K562 (cell line): ENCODE data around the gene OSGEP. TPM values are rescaled to one million over a fixed set of nuclear protein-coding genes. Genes with fewer than 3 reads are reported as not detected.

Experiments used
- ATAC-seq: fragments of 200-7000 bp; cut with Tn5 transposase; 3 replicates; pipeline ENCODE4 v1.9.1; 2020; ENCODE audit warnings: moderate library complexity
- BruUV-seq: library from RNA; stranded (reverse); fragments of 400-500 nt; replicated peaks from 2 replicates; lab custom pipeline; 2021; lab: Mats Ljungman, UMichigan
- CTCF ChIA-PET: fragments of 300-600 bp; formaldehyde crosslinking; extraction: SDS; loops from one replicate; lab custom pipeline; 2021; ENCODE audit warnings: low intra/inter-chr PET ratio; lab: Yijun Ruan, JAX
- POLR2A ChIA-PET: fragments of 300-600, 350-650 bp; sonication (Branson Sonifier 250); formaldehyde crosslinking; extraction: SDS; loops from one replicate; lab custom pipeline; 2021; ENCODE audit warnings: antibody characterized with exemption, inconsistent platforms; lab: Yijun Ruan, JAX
- DNase-seq, 4 experiments: peaks; one replicate each; pipeline versions ENCODE4 v3.0.0 to v3.0.0-alpha.2; 2011 to 2018; ENCODE audit warnings: low spot score in 3 of 4, mixed read lengths in 3 of 4; ENCODE audit errors: extremely low read depth in 1 of 4
- FAIRE-seq: peaks from 2 replicates; lab custom pipeline; 2011; peaks lifted over from hg19 to GRCh38; lab: Jason Lieb, UNC
- H2AFZ ChIP-seq: 2 replicates; pipeline ENCODE4 v1.6.0; 2011; ENCODE audit warnings: low read depth, low read length, control low read depth, inconsistent platforms
- H3K27ac ChIP-seq: fragments of 200-600 bp; 3 replicates; pipeline ENCODE4 v1.8.0; 2011; ENCODE audit warnings: low read depth, mild to moderate bottlenecking, control low read depth, inconsistent platforms, low read length, moderate library complexity, mixed read lengths; ENCODE audit errors: extremely low read depth
- H3K27me3 ChIP-seq, 2 experiments: fragments of 300-600 bp in 1 of 2; 2 replicates in 1 of 2; 3 replicates in 1 of 2; pipeline versions ENCODE4 v1.6.0 to v1.8.0; 2011; ENCODE audit warnings: inconsistent platforms in 2 of 2, low read length in 2 of 2, mild to moderate bottlenecking in 1 of 2, mixed read lengths in 1 of 2, moderate library complexity in 1 of 2; ENCODE audit not compliant: control insufficient read depth in 2 of 2, insufficient read depth in 2 of 2
- H3K36me3 ChIP-seq: fragments of 300-600 bp; 3 replicates; pipeline ENCODE4 v1.8.0; 2011; ENCODE audit warnings: mild to moderate bottlenecking, low read length, inconsistent platforms; ENCODE audit not compliant: control insufficient read depth, insufficient read depth
- H3K4me1 ChIP-seq, 2 experiments: fragments of 200-600 bp in 1 of 2; replicated peaks in 1 of 2; 2 replicates in 1 of 2; 3 replicates in 1 of 2; pipeline versions ENCODE4 v1.5.1 to v1.8.0; 2011; ENCODE audit warnings: inconsistent platforms in 2 of 2, low read length in 2 of 2, mild to moderate bottlenecking in 1 of 2, mixed read lengths in 1 of 2, moderate library complexity in 1 of 2; ENCODE audit not compliant: control insufficient read depth in 2 of 2, insufficient read depth in 2 of 2
- H3K4me2 ChIP-seq: 2 replicates; pipeline ENCODE4 v1.6.1; 2011; ENCODE audit warnings: low read length, control low read depth, inconsistent platforms, mixed read lengths; ENCODE audit not compliant: insufficient read depth
- H3K4me3 ChIP-seq: fragments of 200-600 bp; sonication (generic), shearing (Covaris generic); 2 replicates; pipeline ENCODE4 v1.5.1; 2016; ENCODE audit warnings: control low read depth, inconsistent platforms
- H3K79me2 ChIP-seq: fragments of 200-600 bp; 3 replicates; pipeline ENCODE4 v1.8.0; 2011; ENCODE audit warnings: low read length, inconsistent platforms; ENCODE audit not compliant: control insufficient read depth, insufficient read depth
- H3K9ac ChIP-seq, 2 experiments: 2 replicates each; pipeline versions ENCODE4 v1.6.0 to v1.6.1; 2011; ENCODE audit warnings: low read depth in 2 of 2, low read length in 2 of 2, control low read depth in 1 of 2, inconsistent platforms in 1 of 2, mild to moderate bottlenecking in 1 of 2, mixed read lengths in 1 of 2; ENCODE audit not compliant: insufficient read depth in 1 of 2
- H3K9me1 ChIP-seq: one replicate; pipeline ENCODE4 v1.6.0; 2011; ENCODE audit warnings: inconsistent platforms, mild to moderate bottlenecking, low read length, moderate library complexity; ENCODE audit not compliant: control insufficient read depth, insufficient read depth
- H3K9me3 ChIP-seq: replicated peaks from 2 replicates; pipeline ENCODE4 v1.5.1; 2011; ENCODE audit warnings: low read depth, low read length, inconsistent platforms; ENCODE audit not compliant: control insufficient read depth, insufficient read depth
- H4K20me1 ChIP-seq: replicated peaks from 2 replicates; pipeline ENCODE4 v1.6.1; 2011; ENCODE audit warnings: low read length, inconsistent platforms, mixed read lengths; ENCODE audit not compliant: control insufficient read depth, insufficient read depth
- KAT2B ChIP-seq: IDR thresholded peaks from one replicate; pipeline ENCODE4 v1.6.1; 2012; ENCODE audit warnings: low read depth, mild to moderate bottlenecking, control low read depth, inconsistent platforms, low read length, moderate library complexity
- POLR2B ChIP-seq: fragments of 450-650 bp; IDR thresholded peaks from 2 replicates; pipeline ENCODE4 v1.6.1; 2018; ENCODE audit warnings: low read depth; ENCODE audit not compliant: partially characterized antibody
- RAD21 ChIP-seq, 2 experiments: fragments of 250-450 bp in 1 of 2; fragments of 450-650 bp in 1 of 2; sonication (Bioruptor Pico) in 1 of 2; formaldehyde crosslinking in 1 of 2; IDR thresholded peaks in 1 of 2; conservative IDR thresholded peaks in 1 of 2; 2 replicates each; pipeline versions ENCODE4 v1.4.0 to v1.8.0; 2020 to 2022; ENCODE audit warnings: mild to moderate bottlenecking in 2 of 2, moderate library complexity in 1 of 2
- RFX5 ChIP-seq: IDR thresholded peaks from 2 replicates; pipeline ENCODE4 v1.6.1; 2011; ENCODE audit warnings: low read depth, mild to moderate bottlenecking, improper control_type of control experiment, low read length
- SETDB1 ChIP-seq: IDR thresholded peaks from one replicate; pipeline ENCODE4 v1.6.1; 2012; ENCODE audit warnings: low read length, control low read depth, inconsistent platforms
- SMAD3 ChIP-seq: fragments of 450-650 bp; formaldehyde crosslinking; conservative IDR thresholded peaks from 2 replicates; pipeline ENCODE4 v1.4.0; 2020; ENCODE audit warnings: mild to moderate bottlenecking
- STAG1 ChIP-seq: sonication (generic); formaldehyde crosslinking; IDR thresholded peaks from 2 replicates; pipeline ENCODE4 v1.5.0; 2020; ENCODE audit warnings: missing genetic modification reagents, borderline replicate concordance
- ZNF197 ChIP-seq: fragments of 200-800 bp; sonication (Bioruptor generic); IDR thresholded peaks from 2 replicates; pipeline ENCODE4 v1.6.1; 2016; ENCODE audit warnings: low read depth, missing genetic modification characterization, missing compliant biosample characterization
- ZNF24 ChIP-seq: fragments of 450-650 bp; IDR thresholded peaks from 2 replicates; pipeline ENCODE4 v1.6.1; 2016
- ZNF41 ChIP-seq: fragments of 250-450 bp; sonication (Bioruptor Pico); conservative IDR thresholded peaks from 2 replicates; pipeline ENCODE4 v1.4.0; 2020; ENCODE audit warnings: mild to moderate bottlenecking
- in situ Hi-C: fragments of 300-500 bp; cut with MboI; formaldehyde crosslinking; loops from 4 replicates; pipeline ENCODE4 v1.15.0; 2018; ENCODE audit warnings: inconsistent platforms, mixed read lengths
- intact Hi-C: fragments of 100-400 bp; cut with micrococcal nuclease; formaldehyde crosslinking; loops from 2 replicates; pipeline ENCODE4 v1.14.2; 2022
- polyA plus RNA-seq, 8 experiments: library from polyadenylated mRNA; depleted of rRNA in 4 of 8; stranded (reverse) in 5 of 8; unstranded in 3 of 8; fragments of >200 nt; fragmentation: Nextera tagmentation in 2 of 8; fragmentation: Illumina TruSeq in 1 of 8; extraction: Ambion mirVana in 2 of 8; extraction: Trizol in 1 of 8; gene quantifications; 2 replicates each; pipeline versions ENCODE4 v1.2.1 to v1.2.3, GENCODE V29; 2011 to 2014; ENCODE audit warnings: inconsistent platforms in 1 of 8, missing spikeins in 1 of 8
- total RNA-seq, 7 experiments: library from RNA; depleted of rRNA in 6 of 7; stranded (reverse); fragments of >200 nt in 6 of 7; fragmentation: Illumina TruSeq in 2 of 7; extraction: Trizol in 2 of 7; gene quantifications; 2 replicates each; pipeline versions ENCODE4 v1.2.1 to v1.2.3, GENCODE V29; 2011 to 2021; ENCODE audit warnings: low replicate concordance in 1 of 7
- TF ChIP-seq, protein P1 (sequence below), 3 experiments: IDR thresholded peaks in 2 of 3; conservative IDR thresholded peaks in 1 of 3; 2 replicates each; pipeline ENCODE4 v1.5.1; 2011 to 2012; ENCODE audit warnings: low read length in 3 of 3, mild to moderate bottlenecking in 3 of 3, control low read depth in 2 of 3, improper control_type of control experiment in 1 of 3, inconsistent platforms in 1 of 3, low read depth in 1 of 3, mixed read lengths in 1 of 3, moderate library complexity in 1 of 3; ENCODE audit not compliant: insufficient read depth in 2 of 3

Gene OSGEP
- total and polyA plus RNA-seq, 9 of the 15 experiments (the other 6 are each of a cell fraction or from before 2014, with no cell fraction given): 32.1 to 59.2 (median 44.1) TPM

DNA sequence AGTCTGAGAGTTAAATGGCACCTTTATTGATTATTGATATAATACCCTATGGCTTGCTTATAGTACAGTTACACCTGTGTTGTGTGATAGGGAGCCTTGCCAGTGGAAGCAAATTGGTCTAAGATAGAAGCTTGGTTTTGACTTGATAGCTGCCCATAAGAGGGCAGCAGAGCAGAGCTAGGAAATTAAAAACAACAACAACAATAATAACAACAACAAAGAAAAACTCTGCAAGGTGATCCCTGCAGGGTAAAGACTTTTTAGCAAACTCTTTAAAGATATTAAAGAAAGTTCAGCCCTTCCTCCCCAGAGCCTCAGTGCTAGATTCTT is 32.7 kb upstream of the OSGEP start:
- FAIRE-seq (no peak), ATAC-seq (no peak), DNase-seq (no peak)
- Histone ChIP-seq H3K4me2 (peak overlapping the region; percentile 63; the same call in 1 of the 2 replicates), H3K4me3 (no peak overlapping the region), H3K79me2 (no peaks in the 10 kb centered on the region), H3K27ac (no peak overlapping the region; the same call in 2 of the 3 replicates), H2AFZ (peak overlapping the region; percentile 74; the same call in 1 of the 2 replicates), H3K4me1 (peaks cover 19 to 55% of the 10 kb centered on the region in 2 experiments; a peak in 3 of 5 replicates), H3K9ac (no peak overlapping the region), H4K20me1 (no peaks in the 10 kb centered on the region), H3K9me3 (no peaks in the 10 kb centered on the region), H3K9me1 (no peaks in the 10 kb centered on the region), H3K27me3 (no peaks in the 10 kb centered on the region), H3K36me3 (no peaks in the 10 kb centered on the region)
- intact Hi-C loops: no loop called here
- in situ Hi-C loops: no loop called here
- ChIA-PET CTCF (no interaction called here), POLR2A (interaction anchor here (1.1 to 2.8 kb wide), 3 partner anchors 11 to 18 kb away, joined by 4 to 7 read pairs (median 5); no protein-coding TSS in a partner anchor)
- BruUV-seq: no TSS peak
- TF ChIP-seq, protein P1, sequence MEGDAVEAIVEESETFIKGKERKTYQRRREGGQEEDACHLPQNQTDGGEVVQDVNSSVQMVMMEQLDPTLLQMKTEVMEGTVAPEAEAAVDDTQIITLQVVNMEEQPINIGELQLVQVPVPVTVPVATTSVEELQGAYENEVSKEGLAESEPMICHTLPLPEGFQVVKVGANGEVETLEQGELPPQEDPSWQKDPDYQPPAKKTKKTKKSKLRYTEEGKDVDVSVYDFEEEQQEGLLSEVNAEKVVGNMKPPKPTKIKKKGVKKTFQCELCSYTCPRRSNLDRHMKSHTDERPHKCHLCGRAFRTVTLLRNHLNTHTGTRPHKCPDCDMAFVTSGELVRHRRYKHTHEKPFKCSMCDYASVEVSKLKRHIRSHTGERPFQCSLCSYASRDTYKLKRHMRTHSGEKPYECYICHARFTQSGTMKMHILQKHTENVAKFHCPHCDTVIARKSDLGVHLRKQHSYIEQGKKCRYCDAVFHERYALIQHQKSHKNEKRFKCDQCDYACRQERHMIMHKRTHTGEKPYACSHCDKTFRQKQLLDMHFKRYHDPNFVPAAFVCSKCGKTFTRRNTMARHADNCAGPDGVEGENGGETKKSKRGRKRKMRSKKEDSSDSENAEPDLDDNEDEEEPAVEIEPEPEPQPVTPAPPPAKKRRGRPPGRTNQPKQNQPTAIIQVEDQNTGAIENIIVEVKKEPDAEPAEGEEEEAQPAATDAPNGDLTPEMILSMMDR (IDR thresholded peaks at IDR 0.05 in 2 of 3, conservative IDR thresholded peaks at IDR 0.05 in 1 of 3; ENCODE audit: insufficient read depth in 2 of 3, low read depth in 1 of 3, low read length in 3 of 3): peak in 2 of 3 experiments; percentile 14 to 40; a peak in 2 of 6 replicates
- TF ChIP-seq RAD21 (CRISPR knock-in tag; conservative IDR thresholded peaks at IDR 0.05 in 1 of 2, IDR thresholded peaks at IDR 0.05 in 1 of 2) (peak in 1 of 2 experiments; percentile 18; a peak in 1 of 4 replicates), SMAD3 (CRISPR knock-in tag) (no peak), ZNF197 (no peak), ZNF24 (no peak), RFX5 (no peak), KAT2B (no peak), POLR2B (no peak), SETDB1 (no peak), ZNF41 (CRISPR knock-in tag) (no peak), STAG1 (CRISPR knock-in tag) (no peak)
